Measurements from ENCODE around the gene AOAH.
"Not testable (repeated sequence)": the region's sequence is repeated elsewhere in the genome, so short reads cannot be mapped to it uniquely, and the experiment has no call there.

AOAH gene

GRCh38 chr7:36651404-36651803 lies 72.9 kb downstream of the AOAH start:
- Histone ChIP-seq H3K4me3 (replicated peaks; ENCODE audit: low read depth, low read length) (no peak overlapping the region), H3K36me3 (ENCODE audit: control insufficient read depth, insufficient read depth, low read length) (no peaks in the 10 kb centered on the region), H3K27me3 (replicated peaks; ENCODE audit: control insufficient read depth, insufficient read depth, low read length) (no peaks in the 10 kb centered on the region; the same call in 1 of the 2 replicates)
- DNase-seq (ENCODE audit: extremely low read depth, insufficient read length), result no peak
- TF ChIP-seq, protein P1, sequence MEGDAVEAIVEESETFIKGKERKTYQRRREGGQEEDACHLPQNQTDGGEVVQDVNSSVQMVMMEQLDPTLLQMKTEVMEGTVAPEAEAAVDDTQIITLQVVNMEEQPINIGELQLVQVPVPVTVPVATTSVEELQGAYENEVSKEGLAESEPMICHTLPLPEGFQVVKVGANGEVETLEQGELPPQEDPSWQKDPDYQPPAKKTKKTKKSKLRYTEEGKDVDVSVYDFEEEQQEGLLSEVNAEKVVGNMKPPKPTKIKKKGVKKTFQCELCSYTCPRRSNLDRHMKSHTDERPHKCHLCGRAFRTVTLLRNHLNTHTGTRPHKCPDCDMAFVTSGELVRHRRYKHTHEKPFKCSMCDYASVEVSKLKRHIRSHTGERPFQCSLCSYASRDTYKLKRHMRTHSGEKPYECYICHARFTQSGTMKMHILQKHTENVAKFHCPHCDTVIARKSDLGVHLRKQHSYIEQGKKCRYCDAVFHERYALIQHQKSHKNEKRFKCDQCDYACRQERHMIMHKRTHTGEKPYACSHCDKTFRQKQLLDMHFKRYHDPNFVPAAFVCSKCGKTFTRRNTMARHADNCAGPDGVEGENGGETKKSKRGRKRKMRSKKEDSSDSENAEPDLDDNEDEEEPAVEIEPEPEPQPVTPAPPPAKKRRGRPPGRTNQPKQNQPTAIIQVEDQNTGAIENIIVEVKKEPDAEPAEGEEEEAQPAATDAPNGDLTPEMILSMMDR (IDR thresholded peaks at IDR 0.05; ENCODE audit: insufficient read depth, low read length, poor library complexity, severe bottlenecking), result no peak

DNA sequence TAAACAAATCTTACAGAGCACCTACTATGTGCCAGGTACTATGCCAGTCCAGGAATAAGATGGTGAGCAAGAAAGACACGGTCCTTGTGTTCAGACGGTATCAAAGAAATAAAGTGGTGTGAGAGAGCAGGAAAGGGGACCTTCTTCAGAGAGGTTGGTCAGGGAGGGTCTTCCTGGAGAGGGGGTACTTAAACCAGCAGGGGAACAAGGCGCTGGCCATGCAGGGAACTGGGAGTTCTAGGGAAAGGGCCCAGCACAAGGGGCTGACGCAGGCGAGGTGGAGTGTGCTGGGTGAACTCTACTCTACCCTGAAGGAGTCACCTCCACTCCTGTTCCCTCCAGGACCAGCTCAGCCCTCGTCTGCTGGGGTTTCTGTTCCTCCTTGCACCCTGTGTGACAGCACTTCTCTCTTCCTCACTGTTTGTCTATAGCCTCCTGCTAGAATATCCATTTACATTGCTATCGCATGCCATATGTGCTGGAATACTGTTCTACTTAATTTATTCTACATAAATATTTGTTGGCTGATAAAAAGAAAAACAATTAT lies 73.5 kb downstream of the AOAH start:
- H3K27me3 ChIP-seq (replicated peaks; ENCODE audit: control insufficient read depth, insufficient read depth, low read length), result no peaks in the 10 kb centered on the region; the same call in 1 of the 2 replicates
- no peaks in the 10 kb centered on the region for H3K36me3 ChIP-seq (ENCODE audit: control insufficient read depth, insufficient read depth, low read length)
- no peak for DNase-seq (ENCODE audit: extremely low read depth, insufficient read length)
- no peak overlapping the region for H3K4me3 ChIP-seq (replicated peaks; ENCODE audit: low read depth, low read length)
- TF ChIP-seq, protein P1 (IDR thresholded peaks at IDR 0.05; ENCODE audit: insufficient read depth, low read length, poor library complexity, severe bottlenecking), result no peak

DNA sequence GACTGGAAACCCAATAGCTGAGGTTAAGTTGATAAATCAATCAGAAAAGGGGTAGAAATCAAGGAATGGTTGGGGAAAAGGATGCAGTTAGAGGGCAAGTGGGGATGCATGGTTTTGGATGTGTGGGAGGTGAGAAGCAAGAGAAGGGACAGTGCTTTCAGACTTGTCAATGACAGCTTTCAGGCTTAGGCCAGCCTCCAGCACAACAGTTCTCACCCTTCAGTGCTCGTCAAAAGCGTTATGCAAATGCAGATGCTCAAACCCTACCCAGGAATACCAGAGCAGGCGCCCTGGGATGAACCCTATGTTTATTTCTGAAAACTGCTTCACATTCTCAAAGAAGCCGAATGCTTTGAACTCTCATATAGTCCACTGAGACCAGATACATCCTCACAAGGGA lies 74.0 kb downstream of the AOAH start:
- TF ChIP-seq, protein P1 (IDR thresholded peaks at IDR 0.05; ENCODE audit: insufficient read depth, low read length, poor library complexity, severe bottlenecking), result no peak
- Histone ChIP-seq H3K36me3 (ENCODE audit: control insufficient read depth, insufficient read depth, low read length) (no peaks in the 10 kb centered on the region), H3K4me3 (replicated peaks; ENCODE audit: low read depth, low read length) (no peak overlapping the region), H3K27me3 (replicated peaks; ENCODE audit: control insufficient read depth, insufficient read depth, low read length) (no peaks in the 10 kb centered on the region; the same call in 1 of the 2 replicates)
- DNase-seq (ENCODE audit: extremely low read depth, insufficient read length), result no peak

DNA sequence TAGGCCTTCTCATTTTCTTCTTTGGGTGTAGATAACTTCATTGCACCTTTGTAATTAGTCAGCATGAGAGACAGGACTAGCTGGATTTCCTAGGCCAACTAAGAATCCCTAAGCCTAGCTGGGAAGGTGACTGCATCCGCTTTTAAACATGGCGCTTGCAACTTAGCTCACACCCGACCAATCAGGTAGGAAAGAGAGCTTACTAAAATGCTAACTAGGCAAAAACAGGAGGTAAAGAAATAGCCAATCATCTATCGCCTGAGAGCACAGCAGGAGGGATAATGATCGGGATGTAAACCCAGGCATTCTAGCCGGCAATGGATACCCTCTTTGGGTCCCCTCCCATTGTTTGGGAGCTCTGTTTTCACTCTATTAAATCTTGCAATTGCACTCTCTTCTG lies 75.0 kb downstream of the AOAH start:
- not testable (repeated sequence) for H3K36me3 ChIP-seq (ENCODE audit: control insufficient read depth, insufficient read depth, low read length); H3K27me3 ChIP-seq (replicated peaks; ENCODE audit: control insufficient read depth, insufficient read depth, low read length); DNase-seq (ENCODE audit: extremely low read depth, insufficient read length); H3K4me3 ChIP-seq (replicated peaks; ENCODE audit: low read depth, low read length)

- no peak overlapping the region for H3K4me3 ChIP-seq (replicated peaks; ENCODE audit: low read depth, low read length)
- no peaks in the 10 kb centered on the region; the same call in 1 of the 2 replicates for H3K27me3 ChIP-seq (replicated peaks; ENCODE audit: control insufficient read depth, insufficient read depth, low read length)
- DNase-seq (ENCODE audit: extremely low read depth, insufficient read length), result no peak
- no peaks in the 10 kb centered on the region for H3K36me3 ChIP-seq (ENCODE audit: control insufficient read depth, insufficient read depth, low read length)
- TF ChIP-seq, protein P1 (IDR thresholded peaks at IDR 0.05; ENCODE audit: insufficient read depth, low read length, poor library complexity, severe bottlenecking), result no peak
Measured at GRCh38 chr7:36648441-36648840, 75.9 kb downstream of the AOAH start.

GRCh38 chr7:36644625-36645422 lies 79.5 kb downstream of the AOAH start:
- no peak for DNase-seq (ENCODE audit: extremely low read depth, insufficient read length)
- TF ChIP-seq, protein P1 (IDR thresholded peaks at IDR 0.05; ENCODE audit: insufficient read depth, low read length, poor library complexity, severe bottlenecking), result no peak
- H3K4me3 ChIP-seq (replicated peaks; ENCODE audit: low read depth, low read length), result no peak overlapping the region
- H3K27me3 ChIP-seq (replicated peaks; ENCODE audit: control insufficient read depth, insufficient read depth, low read length), result peaks cover 1% of the 10 kb centered on the region; the same call in 1 of the 2 replicates
- no peaks in the 10 kb centered on the region for H3K36me3 ChIP-seq (ENCODE audit: control insufficient read depth, insufficient read depth, low read length)

Data from GM06990 (cell line).